Glutamatergic neuron (in vitro differentiated cells): ENCODE results near the gene TBC1D9. TPM values are rescaled to one million over a fixed set of nuclear protein-coding genes. Genes with fewer than 3 reads are reported as not detected.
"Not testable (repeated sequence)": the region's sequence is repeated elsewhere in the genome, so short reads cannot be mapped to it uniquely, and the experiment has no call there.

ENCODE experiments used
- DNase-seq: peaks from one replicate; pipeline ENCODE4 v3.0.0; 2022
- H3K27ac Mint-ChIP-seq: one replicate; pipeline ENCODE4 v1.8.0; 2020; ENCODE audit warnings: mild to moderate bottlenecking, mixed read lengths, inconsistent platforms; ENCODE audit not compliant: unreplicated experiment
- H3K27me3 Mint-ChIP-seq: one replicate; pipeline ENCODE4 v1.8.0; 2020; ENCODE audit warnings: mild to moderate bottlenecking, moderate library complexity, mixed read lengths, inconsistent platforms; ENCODE audit not compliant: unreplicated experiment
- H3K36me3 Mint-ChIP-seq: one replicate; pipeline ENCODE4 v1.8.0; 2020; ENCODE audit warnings: mild to moderate bottlenecking, mixed read lengths, inconsistent platforms; ENCODE audit not compliant: unreplicated experiment
- H3K4me1 Mint-ChIP-seq: one replicate; pipeline ENCODE4 v1.8.0; 2020; ENCODE audit warnings: mild to moderate bottlenecking, low read depth, mixed read lengths, inconsistent platforms; ENCODE audit not compliant: unreplicated experiment
- H3K4me3 Mint-ChIP-seq: one replicate; pipeline ENCODE4 v1.8.0; 2020; ENCODE audit warnings: mild to moderate bottlenecking, mixed read lengths, inconsistent platforms; ENCODE audit not compliant: unreplicated experiment
- H3K9me3 Mint-ChIP-seq: one replicate; pipeline ENCODE4 v1.8.0; 2020; ENCODE audit warnings: mild to moderate bottlenecking, moderate library complexity, mixed read lengths, inconsistent platforms; ENCODE audit not compliant: unreplicated experiment
- CTCF ChIP-seq: fragments of 200-600 bp; sonication (generic); IDR thresholded peaks from one replicate; pipeline ENCODE4 v1.5.0; 2021; ENCODE audit not compliant: partially characterized antibody, unreplicated experiment
- total RNA-seq: library from RNA; stranded (reverse); fragmentation: NEBNext Ultra II Directional; extraction: Animal tissue kit (Norgen Biotek cat#: 25700); gene quantifications from one replicate; pipeline ENCODE4 v1.2.1, GENCODE V29; 2021; ENCODE audit not compliant: unreplicated experiment

Gene TBC1D9
- total RNA-seq, 1 donor from 2014 or later = 47.8 TPM

GRCh38 chr4:140793291-140793690 is 37.1 kb upstream of the TBC1D9 start:
- Mint-ChIP-seq H3K4me1 (peaks cover 5% of the 10 kb centered on the region), H3K9me3 (no peaks in the 10 kb centered on the region), H3K4me3 (no peak overlapping the region), H3K36me3 (no peaks in the 10 kb centered on the region), H3K27ac (no peak overlapping the region), H3K27me3 (no peaks in the 10 kb centered on the region)
- DNase-seq = no peak
- no peak for TF ChIP-seq CTCF

GRCh38 chr4:140790765-140791164 is 34.6 kb upstream of the TBC1D9 start:
- DNase-seq = no peak
- TF ChIP-seq CTCF = no peak
- Mint-ChIP-seq H3K36me3 (no peaks in the 10 kb centered on the region), H3K27me3 (no peaks in the 10 kb centered on the region), H3K27ac (no peak overlapping the region), H3K4me1 (peaks cover 5% of the 10 kb centered on the region), H3K4me3 (no peak overlapping the region), H3K9me3 (peaks cover 2% of the 10 kb centered on the region)

DNA sequence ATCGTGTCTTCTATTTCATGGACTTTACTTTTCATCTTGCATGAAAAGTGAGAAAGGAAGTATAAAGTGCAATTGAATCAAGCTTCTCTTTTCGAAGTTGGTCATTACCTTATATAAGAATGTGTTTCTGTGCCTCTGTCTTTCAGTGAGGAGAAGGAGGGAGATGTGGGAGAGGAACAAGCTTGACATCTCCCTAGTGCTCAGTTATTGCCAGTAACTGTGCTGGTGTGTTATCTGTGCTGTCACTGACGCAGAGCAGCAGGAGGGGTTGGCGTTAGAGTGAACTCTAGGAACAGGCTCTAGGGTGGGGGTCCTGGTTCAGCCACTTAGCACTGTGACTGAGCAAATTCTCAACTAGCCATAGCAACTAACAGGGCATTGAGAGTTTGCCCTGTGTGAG is 34.0 kb upstream of the TBC1D9 start:
- DNase-seq = no peak
- H3K27ac Mint-ChIP-seq = no peak overlapping the region

DNA sequence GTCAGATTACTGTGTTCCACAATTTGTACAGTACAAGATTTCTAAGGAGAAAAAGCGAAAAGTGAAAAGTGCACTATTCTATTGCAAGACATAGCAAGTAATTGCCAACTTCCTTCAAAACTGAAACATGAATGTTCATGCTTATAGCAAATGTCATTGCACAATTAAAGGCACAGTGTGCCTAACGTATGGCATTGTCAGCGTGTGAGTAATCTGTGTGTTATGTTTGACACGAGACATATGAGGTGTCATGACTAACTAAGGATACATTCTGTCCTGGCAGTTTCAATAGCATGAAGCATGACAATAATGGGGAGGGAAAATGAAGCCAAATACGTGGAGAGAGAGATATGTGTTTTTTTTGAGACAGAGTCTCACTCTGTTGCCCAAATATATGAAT is 33.6 kb upstream of the TBC1D9 start:
- H3K27me3 Mint-ChIP-seq = no peaks in the 10 kb centered on the region
- H3K36me3 Mint-ChIP-seq = no peaks in the 10 kb centered on the region
- H3K4me1 Mint-ChIP-seq = peaks cover 5% of the 10 kb centered on the region
- TF ChIP-seq CTCF = no peak
- peaks cover 2% of the 10 kb centered on the region for H3K9me3 Mint-ChIP-seq
- no peak overlapping the region for H3K27ac Mint-ChIP-seq
- no peak overlapping the region for H3K4me3 Mint-ChIP-seq
- DNase-seq = no peak

More for the DNA sequence above, 34.0 kb upstream of the TBC1D9 start:
- H3K9me3 Mint-ChIP-seq = peaks cover 2% of the 10 kb centered on the region
- no peaks in the 10 kb centered on the region for H3K27me3 Mint-ChIP-seq
- peaks cover 5% of the 10 kb centered on the region for H3K4me1 Mint-ChIP-seq
- no peak for TF ChIP-seq CTCF
- no peaks in the 10 kb centered on the region for H3K36me3 Mint-ChIP-seq
- H3K4me3 Mint-ChIP-seq = no peak overlapping the region

DNA sequence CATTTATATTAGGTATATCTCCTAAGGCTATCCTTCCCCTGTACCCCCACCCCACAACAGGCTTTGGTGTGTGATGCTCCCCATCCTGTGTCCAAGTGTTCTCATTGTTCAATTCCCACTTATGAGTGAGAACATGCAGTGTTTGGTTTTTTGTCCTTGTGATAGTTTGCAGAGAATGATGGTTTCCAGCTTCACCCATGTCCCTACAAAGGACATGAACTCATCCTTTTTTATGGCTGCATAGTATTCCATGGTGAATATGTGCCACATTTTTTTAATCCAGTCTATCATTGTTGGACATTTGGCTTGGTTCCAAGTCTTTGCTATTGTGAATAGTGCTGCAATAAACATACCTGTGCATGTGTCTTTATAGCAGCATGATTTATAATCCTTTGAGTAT is 26.6 kb upstream of the TBC1D9 start:
- not testable (repeated sequence) for H3K4me1 Mint-ChIP-seq, DNase-seq, H3K36me3 Mint-ChIP-seq, H3K27ac Mint-ChIP-seq, H3K4me3 Mint-ChIP-seq, H3K9me3 Mint-ChIP-seq, H3K27me3 Mint-ChIP-seq

DNA sequence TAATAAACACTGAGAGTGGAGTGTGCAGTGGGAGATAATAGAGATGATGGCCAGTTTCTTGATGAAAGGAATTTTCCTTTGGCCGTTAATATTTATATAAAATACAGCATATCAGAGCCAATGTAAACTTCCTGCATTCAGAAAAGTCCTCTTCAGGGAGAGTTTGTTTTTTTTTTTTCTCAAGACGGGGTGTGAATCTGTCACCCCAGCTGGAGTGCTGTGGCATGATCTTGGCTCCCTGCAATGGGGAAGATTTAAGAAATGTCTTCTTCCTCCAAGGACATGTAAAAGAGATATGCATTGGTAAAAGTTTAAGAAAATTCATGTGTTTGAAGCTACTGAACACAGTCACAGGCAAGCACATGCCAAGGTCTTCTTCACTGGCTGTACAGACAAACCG is 25.4 kb upstream of the TBC1D9 start:
- Mint-ChIP-seq H3K27me3 (no peaks in the 10 kb centered on the region), H3K36me3 (no peaks in the 10 kb centered on the region), H3K27ac (no peak overlapping the region), H3K4me1 (no peaks in the 10 kb centered on the region), H3K9me3 (peaks cover 2% of the 10 kb centered on the region), H3K4me3 (no peak overlapping the region)
- no peak for TF ChIP-seq CTCF
- no peak for DNase-seq
